ENCODE data around the gene KCNJ2.
A peak's percentile ranks its signal among the peaks of the same experiment; 100 is the strongest.

The KCNJ2 gene

DNA sequence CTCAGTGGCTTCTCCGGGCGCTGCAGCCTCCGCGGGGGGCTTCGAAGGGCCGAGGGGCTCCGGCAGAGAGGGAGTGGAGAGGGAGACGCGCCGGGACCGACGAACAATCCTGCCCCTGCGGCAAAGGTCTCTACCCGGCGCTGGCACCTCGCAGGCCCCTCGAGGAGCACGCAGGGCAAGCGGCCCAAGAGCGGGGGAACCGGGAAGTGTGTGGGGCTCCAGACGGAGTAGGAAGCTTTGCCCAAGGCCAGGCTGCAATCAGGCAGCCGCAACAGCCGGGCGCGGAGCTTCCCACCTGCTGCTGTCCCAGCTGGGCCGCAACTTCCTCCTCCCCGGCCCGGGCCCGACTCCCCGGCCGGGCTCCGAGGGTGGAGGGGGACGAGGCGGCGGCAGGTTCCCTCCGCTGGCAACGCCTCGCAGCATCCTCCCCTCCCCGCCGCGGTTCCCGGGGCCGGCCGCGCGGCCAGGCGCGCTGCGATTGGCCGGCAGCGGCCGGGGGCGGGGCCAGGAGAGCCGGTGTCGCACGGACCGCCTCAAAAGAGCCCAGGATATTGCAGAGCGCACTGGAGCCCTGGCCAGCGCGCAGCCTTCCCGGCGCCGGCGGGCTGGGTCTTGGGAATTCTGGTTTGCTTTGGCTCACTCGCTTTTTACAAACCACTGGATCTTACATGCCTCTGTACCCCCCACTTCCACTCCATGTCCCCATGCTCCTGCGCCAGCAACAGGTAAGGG is at the start of gene KCNJ2:
TSS of gene KCNJ2 (plus strand) at position 556 of the 732 bp plus-strand sequence. CDS start 5,508 bp downstream, outside the sequence.
- peak; percentile 42 for DNase-seq (ENCODE audit: low spot score)

DNA sequence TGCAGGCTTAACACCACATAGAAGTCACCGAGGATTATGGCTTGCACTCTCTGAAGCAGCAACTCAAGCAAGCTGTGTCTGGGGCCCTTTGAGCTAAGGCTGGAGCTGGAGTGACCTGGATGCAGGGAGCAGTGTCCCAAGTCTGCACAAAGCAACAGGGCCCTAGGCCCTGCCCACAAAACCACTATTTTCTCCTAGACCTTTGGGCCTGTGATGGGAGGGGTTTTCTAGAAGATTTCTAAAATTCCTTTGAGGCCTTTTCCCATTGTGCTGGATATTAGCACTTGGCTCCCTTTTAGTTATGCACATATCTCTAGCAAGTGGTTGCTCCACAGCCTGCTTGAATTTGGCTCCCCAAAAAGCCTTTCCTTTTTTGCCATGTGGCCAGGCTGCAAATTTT is 49.8 kb upstream of the KCNJ2 start:
- no peak for DNase-seq (ENCODE audit: low spot score)

DNA sequence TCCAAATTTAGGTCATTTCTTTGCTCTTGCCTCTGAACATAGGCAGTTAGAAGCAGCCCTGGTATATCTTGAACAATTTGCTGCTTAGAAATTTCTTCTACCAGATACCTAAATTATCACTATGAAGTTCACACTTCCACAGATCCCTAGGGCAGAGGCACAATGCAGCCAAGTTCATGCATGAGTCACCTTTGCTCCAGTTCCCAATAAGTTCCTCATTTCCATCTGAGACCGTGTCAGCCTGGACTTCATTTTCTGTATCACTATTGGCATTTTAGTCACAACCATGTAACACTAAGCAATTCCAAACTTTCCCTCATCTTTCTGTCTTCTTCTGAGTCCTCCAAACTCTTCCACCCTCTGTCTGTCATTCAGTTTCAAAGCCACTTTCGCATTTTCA is 49.3 kb upstream of the KCNJ2 start:
- DNase-seq (ENCODE audit: low spot score) = no peak

DNA sequence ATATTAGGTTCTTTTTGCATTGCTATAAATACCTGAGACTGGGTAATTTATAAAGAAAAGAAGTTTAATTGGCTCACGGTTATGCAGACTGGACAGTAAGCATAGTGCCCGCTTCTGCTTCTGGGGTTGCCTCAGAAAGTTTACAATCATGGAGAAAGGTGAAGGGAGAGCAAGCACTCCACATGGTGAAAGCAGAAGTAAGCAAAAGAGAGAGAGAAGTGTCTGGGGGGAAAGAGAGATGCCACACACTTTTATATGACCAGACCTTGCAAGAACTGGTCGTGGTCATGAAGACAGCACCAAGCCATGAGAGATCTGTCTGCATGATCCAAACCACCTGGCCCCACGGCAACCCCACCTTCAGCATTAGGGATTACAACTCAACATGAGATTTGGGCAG is 48.9 kb upstream of the KCNJ2 start:
- DNase-seq (ENCODE audit: low spot score) = no peak

DNA sequence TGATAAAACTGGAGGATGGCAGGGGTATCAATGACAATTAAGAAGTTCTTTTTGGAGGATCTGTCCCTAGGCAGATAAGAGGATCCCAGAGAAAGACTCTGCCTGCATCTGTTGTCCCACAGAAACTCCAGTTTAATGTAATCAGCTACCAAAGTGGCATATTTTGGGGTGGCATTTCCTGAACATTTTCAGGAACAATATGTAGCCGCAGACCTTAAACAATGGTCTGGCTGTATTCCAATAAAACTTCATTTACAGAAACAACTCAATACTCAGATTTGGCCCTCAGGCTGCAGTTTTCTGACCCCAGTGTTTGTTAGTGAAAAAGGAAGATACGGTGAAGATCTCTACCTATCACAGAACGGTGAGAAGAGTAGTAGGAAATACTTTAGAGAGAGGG is 48.2 kb upstream of the KCNJ2 start:
- no peak for DNase-seq (ENCODE audit: low spot score)

DNA sequence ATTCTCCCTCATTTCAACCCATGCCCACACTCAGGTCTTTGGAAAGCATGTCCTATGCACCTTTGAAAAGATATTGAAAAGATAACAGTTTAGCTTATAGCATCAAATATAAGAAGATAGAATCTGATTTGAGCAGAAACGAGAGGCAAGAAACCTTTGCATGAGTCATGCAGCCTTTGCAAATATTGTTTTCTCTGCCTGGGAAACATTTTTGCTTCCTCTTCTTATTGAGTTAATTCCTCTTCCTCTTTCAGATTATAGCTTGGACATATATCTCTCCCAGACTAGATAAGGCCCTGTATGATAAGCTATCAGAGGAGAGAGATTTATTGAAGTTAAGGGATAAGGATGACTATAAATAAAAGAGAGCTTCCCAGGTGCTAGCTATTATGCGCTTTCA is 46.1 kb upstream of the KCNJ2 start:
- no peak for DNase-seq (ENCODE audit: low spot score)

DNA sequence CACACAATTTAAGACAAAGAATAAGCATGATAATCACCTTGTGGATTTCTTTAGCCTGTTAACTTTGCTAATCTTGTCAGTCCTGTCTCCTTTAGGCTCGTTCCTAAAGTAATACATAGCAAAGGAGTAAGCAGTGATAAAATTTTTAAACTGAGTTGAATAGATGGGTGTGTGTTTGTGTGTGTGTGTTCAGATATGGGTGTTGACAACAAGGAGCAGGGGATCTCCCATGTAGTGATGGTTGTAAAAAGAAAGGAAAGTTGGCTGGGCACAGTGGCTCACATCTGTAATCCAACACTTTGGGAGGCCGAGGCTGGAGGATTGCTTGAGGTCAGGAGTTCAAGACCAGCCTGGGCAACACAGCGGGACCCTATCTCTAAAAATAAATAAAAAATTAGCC is 44.6 kb upstream of the KCNJ2 start:
- DNase-seq (ENCODE audit: low spot score) = no peak

DNA sequence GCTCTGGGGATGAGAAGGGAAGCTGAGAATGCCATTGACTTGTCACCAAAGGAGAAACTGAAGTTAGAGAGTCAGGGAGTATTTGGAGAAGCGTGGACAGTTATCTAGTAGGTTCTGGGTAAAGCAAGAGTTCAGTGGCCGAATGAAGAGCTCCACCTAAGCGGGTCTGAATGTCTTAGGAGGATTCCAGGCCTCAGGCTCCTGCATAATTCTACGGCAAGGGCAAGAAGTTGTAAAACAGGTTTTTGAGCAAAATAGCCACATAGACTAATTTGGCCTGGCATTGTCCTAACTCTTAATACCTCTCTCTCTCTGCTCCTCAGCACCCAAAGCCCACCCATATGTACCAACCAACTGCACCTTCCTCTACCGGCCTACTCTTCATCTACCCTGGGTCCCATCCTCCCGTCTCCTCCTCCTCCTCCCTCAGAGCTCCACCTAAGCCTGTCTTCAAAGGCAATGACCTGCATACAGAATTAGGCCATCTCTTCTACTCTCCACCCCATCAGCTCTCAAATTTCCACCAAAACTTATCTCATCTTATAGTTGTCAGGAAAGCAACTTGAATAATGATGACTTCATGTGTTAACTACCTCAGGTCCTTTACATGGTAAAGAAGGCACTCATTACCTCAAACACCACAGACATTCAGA is 42.0 kb upstream of the KCNJ2 start:
- no peak for DNase-seq (ENCODE audit: low spot score)

DNA sequence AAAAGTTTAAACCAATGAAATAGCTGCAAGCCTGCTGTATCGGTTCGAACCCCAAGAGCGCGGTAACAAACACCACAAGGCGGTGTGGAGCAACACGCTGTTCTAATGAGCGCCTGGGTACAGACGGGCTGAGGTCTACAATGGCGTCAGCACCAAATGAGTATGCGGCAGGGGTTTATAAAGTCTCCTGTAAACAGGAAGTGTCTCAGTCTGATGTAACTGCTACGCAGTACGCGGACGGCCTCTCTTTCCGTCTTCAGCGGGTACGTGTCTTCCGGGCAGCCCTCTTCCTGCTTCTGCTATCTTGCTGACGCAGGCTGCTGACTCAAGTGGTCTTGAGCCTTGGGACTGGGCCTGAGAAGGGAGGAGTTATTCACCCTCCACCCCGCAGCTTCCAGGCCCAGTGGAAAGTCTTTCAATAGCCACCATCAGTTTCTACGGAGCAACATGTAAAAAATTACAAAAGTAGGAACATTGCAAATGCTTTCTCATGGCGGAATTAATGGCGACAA is 40.5 kb upstream of the KCNJ2 start:
- DNase-seq (ENCODE audit: low spot score) = no peak

DNA sequence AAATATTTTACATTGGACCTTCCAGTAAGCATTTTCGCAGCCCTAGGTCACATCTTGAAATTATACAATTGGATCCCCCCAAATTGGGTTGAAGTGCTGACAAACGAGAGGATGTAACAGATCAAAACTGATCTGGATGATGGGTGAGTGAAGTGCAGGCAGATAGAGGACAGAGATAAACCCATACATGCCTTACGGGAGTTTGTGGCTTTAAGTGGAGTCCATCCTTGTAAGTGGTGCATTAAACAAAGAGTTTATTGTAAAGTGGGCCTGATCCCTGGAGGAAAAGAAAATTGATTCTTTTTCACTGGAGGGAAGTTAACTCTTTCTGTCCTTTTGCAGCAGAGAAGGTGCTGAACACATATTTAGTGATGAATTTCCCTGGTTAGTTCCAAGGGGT is 39.0 kb upstream of the KCNJ2 start:
- DNase-seq (ENCODE audit: low spot score) = no peak

DNA sequence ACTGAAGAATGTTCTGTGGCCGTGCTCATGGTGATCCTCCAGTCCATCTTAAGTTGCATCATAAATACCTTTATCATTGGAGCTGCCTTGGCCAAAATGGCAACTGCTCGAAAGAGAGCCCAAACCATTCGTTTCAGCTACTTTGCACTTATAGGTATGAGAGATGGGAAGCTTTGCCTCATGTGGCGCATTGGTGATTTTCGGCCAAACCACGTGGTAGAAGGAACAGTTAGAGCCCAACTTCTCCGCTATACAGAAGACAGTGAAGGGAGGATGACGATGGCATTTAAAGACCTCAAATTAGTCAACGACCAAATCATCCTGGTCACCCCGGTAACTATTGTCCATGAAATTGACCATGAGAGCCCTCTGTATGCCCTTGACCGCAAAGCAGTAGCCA is 36.8 kb upstream of the KCNJ2 start:
- DNase-seq (ENCODE audit: low spot score) = no peak

DNA sequence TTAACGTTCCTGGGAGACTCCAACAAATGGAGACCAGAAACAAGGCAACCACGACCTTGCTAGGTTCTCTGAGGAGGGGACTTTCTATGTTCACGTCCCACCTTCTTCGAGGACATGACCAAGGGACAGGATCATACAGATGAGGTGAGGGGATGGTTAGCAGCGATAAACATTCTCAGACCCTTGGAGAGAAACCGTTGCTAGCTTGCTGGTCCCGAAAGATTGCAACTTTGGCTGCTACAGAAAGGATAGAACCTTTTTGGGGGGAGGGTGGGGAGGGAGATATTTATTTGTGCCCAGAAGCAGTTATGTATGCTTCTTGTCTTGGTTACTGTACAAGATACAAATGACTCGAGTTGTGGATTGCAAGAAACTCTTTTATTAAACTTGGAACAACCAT is 35.3 kb upstream of the KCNJ2 start:
- no peak for DNase-seq (ENCODE audit: low spot score)

DNA sequence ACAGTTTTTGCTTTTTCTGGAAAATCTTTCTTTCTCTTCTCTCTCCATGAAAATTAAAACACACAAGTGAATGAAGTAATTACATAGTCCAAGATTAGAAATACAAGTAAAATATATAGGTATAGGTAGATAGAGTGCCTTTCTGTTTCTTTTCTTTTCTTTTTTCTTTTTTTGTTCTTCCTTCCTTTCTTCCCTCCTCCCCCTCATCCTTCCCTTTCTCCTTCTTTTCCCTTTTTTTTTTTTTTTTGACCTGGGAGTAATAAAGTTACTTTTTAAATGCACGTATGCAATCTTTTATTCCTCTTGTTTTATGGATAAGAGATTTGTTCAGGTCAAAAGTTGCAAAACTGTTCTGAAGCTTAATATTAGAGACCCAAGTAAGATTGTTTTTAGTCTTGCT is 34.6 kb upstream of the KCNJ2 start:
- DNase-seq (ENCODE audit: low spot score) = no peak

DNA sequence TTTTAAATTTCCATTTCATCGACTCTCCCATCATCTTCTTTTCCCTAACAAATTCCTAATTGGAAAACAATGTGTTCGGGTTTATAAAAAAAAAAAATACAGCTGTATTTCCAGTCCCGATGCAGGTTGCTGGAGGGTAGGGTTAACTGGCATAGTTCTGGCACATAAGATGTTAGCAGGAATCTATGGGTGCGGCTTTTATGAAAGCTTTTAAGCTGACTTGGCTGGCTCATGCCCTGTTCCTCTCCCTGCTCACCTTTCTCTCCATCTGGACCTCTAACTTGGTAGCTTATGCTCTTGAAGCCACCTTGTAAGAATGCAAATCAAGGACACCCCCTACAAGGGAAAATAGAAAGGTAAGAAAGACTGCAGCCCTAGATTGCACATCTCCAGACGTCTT is 33.2 kb upstream of the KCNJ2 start:
- DNase-seq (ENCODE audit: low spot score) = no peak

DNA sequence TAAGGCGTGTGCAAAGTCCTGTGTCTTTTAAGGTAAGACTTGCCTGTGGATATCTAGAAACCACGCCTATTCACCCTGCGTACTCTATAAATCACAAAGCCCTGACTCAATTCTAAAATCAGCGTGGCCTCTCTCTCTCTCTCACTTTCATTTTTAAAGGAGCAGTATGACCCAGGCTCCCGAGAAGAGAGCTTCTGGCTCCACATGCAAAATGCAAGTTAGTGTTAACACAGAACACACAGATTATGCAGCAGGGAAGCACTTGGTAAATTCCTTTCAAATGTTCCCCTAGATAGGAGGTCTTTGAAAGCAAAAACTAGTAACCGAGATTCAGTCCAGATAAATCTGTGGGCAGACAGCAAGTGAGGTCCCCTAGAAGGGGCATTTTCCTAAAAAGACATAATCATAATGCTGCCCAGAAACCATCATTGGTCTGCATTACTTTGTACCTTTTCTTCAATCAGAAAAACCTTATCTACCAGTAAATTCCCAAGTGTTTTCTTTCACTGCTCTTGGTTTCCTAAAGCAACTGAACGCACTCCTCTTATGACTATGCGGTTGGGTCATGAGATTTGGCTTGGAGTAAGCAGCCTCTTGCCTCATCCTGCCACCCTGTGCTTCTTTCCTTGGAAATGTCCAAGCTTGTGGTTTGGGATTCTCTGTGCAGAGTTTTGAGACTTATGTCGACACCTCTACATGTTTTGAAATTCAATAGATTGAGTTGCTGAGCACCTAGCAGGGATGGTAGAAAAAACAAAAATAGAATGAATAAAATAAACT is 31.7 kb upstream of the KCNJ2 start:
- DNase-seq (ENCODE audit: low spot score) = peak; percentile 84

DNA sequence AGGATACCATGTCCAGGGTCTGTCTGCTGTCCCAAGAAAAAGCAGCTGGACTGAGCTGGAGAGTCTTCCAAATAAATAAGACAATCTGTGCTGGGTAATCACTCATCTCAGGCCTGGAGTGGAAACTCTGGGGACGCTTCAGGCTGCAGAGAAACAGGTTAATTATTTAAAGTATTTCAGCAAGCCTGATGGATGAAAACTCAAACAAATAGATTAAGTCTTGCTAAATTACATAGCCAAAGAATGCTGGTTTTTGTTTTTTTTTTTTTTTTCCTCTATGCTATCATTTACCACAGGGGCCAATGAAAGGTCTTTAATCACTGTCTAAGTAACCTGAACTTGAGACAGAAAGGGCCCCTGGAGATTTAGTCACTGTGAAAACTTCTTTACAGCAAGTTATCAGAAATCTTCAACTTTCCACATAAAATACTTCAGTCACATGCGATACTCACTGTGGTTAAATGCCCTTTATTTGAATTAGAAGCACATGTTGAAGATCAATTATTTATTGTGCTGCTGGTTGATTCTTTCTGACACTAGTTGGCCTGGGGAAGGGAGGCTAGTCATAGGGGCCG is 31.0 kb upstream of the KCNJ2 start:
- no peak for DNase-seq (ENCODE audit: low spot score)

DNA sequence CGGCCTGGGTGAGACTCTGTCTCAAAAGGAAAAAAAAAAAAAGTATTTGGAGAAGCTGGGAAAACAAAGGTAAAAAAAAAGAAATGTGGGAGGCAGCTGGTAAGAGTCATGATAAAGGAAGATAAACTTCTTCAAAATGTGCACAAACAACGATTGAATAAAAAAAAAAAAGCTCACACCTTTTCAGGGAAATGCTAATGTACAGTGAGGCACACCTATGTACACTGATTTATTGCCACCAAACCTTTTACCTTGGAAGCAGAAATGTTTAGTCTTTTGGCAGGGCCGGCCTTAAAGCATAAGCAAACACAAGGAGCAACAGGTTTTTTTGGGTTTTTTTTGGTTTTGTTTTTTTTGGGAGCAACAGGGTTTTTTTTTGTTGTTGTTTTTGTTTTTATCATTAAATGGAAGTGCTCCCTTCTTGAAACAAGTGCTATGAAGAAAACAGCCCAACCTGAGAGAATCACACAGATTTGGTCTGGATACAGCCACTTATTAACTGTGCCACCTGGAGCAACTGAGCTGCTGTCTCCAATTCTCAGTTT is 29.8 kb upstream of the KCNJ2 start:
- DNase-seq (ENCODE audit: low spot score) = no peak

DNA sequence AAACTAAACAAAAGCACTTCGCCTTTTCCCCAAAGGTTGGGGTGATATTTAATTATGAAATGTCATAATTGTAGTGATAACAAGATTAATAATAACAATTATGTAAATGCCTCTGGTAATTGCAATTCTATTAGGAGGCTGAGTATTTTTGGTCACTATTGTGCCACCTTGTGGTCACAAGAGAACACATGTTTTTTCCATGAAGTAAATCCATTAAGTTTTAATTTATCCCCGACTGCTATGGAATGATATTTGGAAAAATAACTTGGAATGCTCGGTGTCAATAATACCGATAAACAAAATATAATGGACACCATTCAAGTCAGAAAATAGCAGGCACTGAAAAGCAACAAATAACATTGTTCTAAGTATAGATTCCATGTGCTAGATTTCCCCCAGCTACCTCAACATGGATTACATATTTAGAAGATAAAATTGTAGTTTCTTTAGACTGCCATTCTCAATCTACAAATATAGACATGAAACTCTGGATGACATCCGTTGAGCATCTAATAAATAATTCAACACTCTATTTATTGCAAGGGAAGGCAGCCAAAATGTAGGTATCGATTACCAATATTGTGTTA is 25.0 kb upstream of the KCNJ2 start:
- DNase-seq (ENCODE audit: low spot score) = peak; percentile 7

DNA sequence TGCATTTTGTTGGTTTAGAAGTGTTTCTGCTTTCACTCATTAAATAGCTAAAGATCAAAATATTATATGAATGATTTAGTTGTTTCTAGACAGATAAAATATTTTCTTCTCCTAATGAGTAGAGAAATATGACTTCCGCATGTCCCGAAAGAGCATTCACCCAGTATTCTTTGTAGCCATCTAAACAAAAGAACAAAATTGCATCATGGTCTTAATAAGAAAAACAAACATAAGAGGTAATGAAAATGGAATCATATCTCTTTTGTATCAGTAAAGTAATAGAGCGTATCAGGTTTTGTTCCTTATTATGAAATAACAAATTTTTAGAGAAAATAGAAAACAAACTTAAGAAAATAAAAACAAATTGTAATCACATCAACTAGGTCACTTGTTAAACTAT is 16.1 kb upstream of the KCNJ2 start:
- DNase-seq (ENCODE audit: low spot score) = no peak

DNA sequence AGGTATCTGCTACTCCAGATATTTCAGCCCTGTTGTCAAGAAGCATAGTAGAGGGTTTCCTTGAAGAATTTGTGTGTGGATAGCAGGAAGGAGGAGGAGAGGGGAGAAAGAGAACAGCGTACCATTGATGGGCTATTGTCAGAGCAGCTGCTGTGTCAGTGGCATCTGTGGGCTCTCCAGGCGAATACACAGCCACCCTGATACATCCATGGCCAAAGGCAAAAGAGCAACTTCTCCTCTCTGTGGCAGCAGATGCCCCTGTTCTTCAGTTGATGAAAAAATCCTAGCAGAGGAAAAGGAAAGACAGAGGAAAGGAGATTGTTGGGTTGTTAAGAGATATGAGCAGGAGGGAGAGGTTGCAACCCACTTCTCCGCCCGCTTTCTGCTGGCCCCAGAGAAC is 12.2 kb upstream of the KCNJ2 start:
- no peak for DNase-seq (ENCODE audit: low spot score)

DNA sequence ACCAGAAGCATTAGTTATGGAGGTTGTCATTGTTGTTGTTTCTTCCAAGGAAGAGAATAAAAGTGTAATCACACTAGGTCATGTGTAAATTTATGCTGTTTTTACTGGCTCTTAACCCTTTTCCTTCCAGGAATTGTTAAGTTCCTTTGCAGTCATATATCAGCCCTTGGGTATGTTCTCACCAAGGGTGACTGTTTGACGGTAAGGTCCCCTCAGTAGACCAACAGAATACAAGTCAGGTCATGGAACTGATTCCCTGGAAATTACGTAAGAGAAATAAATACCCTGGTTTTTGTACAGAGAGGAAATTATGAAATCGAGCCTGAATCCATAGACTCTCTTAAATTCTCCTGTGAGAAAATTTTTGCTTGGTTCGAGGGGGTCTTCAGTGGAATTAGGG is 11.2 kb upstream of the KCNJ2 start:
- no peak for DNase-seq (ENCODE audit: low spot score)

DNA sequence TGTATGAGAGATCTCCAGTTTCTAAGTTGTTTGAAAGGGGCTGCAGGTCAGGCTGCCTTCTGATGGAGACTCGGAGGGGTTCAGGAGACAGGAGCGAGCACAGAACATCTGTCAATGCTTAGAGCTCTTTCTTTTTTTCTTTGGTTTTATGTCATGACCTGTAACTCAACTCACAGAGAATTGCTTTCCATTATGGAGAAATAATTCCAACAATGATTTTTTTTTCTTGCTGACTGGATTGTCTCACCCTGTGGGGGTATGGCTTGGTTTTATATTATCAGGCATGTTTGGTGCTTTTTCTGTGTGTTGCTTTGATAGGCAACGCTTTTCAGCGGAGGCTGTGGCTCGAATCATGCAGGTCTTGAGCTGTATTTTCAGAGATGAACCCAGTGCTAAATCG is 10.7 kb upstream of the KCNJ2 start:
- DNase-seq (ENCODE audit: low spot score) = no peak
